WTC11 (cell line): ENCODE measurements around the gene IRAK2. TPM values are rescaled to one million over a fixed set of nuclear protein-coding genes. Genes with fewer than 3 reads are reported as not detected.

Source experiments
- ATAC-seq: fragments of 200-7000 bp; cut with Tn5 transposase; 2 replicates; pipeline ENCODE4 v1.10.0; 2021; ENCODE audit warnings: mild to moderate bottlenecking, moderate library complexity
- CTCF ChIA-PET: fragments of 300-600 bp; sonication (Branson Sonifier 250); formaldehyde crosslinking; loops from one replicate; lab custom pipeline; 2021; ENCODE audit warnings: antibody characterized with exemption; lab: Charles Lee
- POLR2A ChIA-PET: fragments of 350-600 bp; sonication (Branson Sonifier 250); formaldehyde crosslinking; loops from one replicate; lab custom pipeline; 2021; ENCODE audit warnings: antibody characterized with exemption; lab: Charles Lee
- DNase-seq: peaks from one replicate; pipeline ENCODE4 v3.0.0; 2021; ENCODE audit warnings: low spot score
- H3K27ac Mint-ChIP-seq: 2 replicates; pipeline ENCODE4 v1.8.0; 2021; ENCODE audit warnings: mixed read lengths
- H3K27me3 Mint-ChIP-seq: 2 replicates; pipeline ENCODE4 v1.8.0; 2021; ENCODE audit warnings: low read depth, mild to moderate bottlenecking, moderate library complexity, mixed read lengths
- H3K36me3 Mint-ChIP-seq: 2 replicates; pipeline ENCODE4 v1.8.0; 2021; ENCODE audit warnings: mixed read lengths
- H3K4me1 Mint-ChIP-seq: 2 replicates; pipeline ENCODE4 v1.8.0; 2022; ENCODE audit warnings: mixed read lengths
- H3K4me3 Mint-ChIP-seq: 2 replicates; pipeline ENCODE4 v1.8.0; 2021; ENCODE audit warnings: mild to moderate bottlenecking, moderate library complexity, mixed read lengths
- H3K9me3 Mint-ChIP-seq: 2 replicates; pipeline ENCODE4 v1.8.0; 2021; ENCODE audit warnings: mixed read lengths
- EMX1 ChIP-seq: fragments of 250-450 bp; sonication (Bioruptor Pico); IDR thresholded peaks from 2 replicates; pipeline ENCODE4 v1.8.0; 2021; ENCODE audit warnings: mild to moderate bottlenecking
- FOXJ3 ChIP-seq: sonication (generic); formaldehyde crosslinking; IDR thresholded peaks from 2 replicates; pipeline ENCODE4 v1.9.0; 2021; ENCODE audit warnings: missing genetic modification reagents, mild to moderate bottlenecking, borderline replicate concordance
- FOXP1 ChIP-seq: sonication (generic); formaldehyde crosslinking; IDR thresholded peaks from 2 replicates; pipeline ENCODE4 v1.8.0; 2022; ENCODE audit warnings: missing genetic modification reagents, mild to moderate bottlenecking, moderate library complexity, borderline replicate concordance
- NR1H2 ChIP-seq: sonication (generic); formaldehyde crosslinking; IDR thresholded peaks from 2 replicates; pipeline ENCODE4 v1.9.0; 2021; ENCODE audit warnings: mild to moderate bottlenecking, moderate library complexity, missing genetic modification reagents
- NR3C1 ChIP-seq: sonication (generic); formaldehyde crosslinking; conservative IDR thresholded peaks from 2 replicates; pipeline ENCODE4 v1.8.1; 2023; ENCODE audit warnings: low read depth, mild to moderate bottlenecking, missing genetic modification reagents
- RORB ChIP-seq: fragments of 250-450 bp; sonication (Bioruptor Pico); IDR thresholded peaks from 2 replicates; pipeline ENCODE4 v1.9.0; 2021; ENCODE audit warnings: mild to moderate bottlenecking
- TEAD4 ChIP-seq: sonication (generic); formaldehyde crosslinking; IDR thresholded peaks from 2 replicates; pipeline ENCODE4 v1.8.0; 2022; ENCODE audit warnings: mild to moderate bottlenecking, missing genetic modification reagents
- USF2 ChIP-seq: sonication (generic); formaldehyde crosslinking; IDR thresholded peaks from 2 replicates; pipeline ENCODE4 v1.8.1; 2023; ENCODE audit warnings: mild to moderate bottlenecking, missing genetic modification reagents, moderate library complexity
- ZMAT4 ChIP-seq: fragments of 250-450 bp; sonication (Bioruptor Pico); IDR thresholded peaks from 2 replicates; pipeline ENCODE4 v1.9.0; 2021; ENCODE audit warnings: mild to moderate bottlenecking
- ZNF232 ChIP-seq: sonication (generic); formaldehyde crosslinking; IDR thresholded peaks from 2 replicates; pipeline ENCODE4 v1.8.0; 2022; ENCODE audit warnings: mild to moderate bottlenecking, missing genetic modification reagents
- ZNF263 ChIP-seq: sonication (generic); formaldehyde crosslinking; IDR thresholded peaks from 2 replicates; pipeline ENCODE4 v1.8.1; 2022; ENCODE audit warnings: low read depth, mild to moderate bottlenecking, moderate library complexity, missing genetic modification reagents
- ZNF281 ChIP-seq: sonication (generic); formaldehyde crosslinking; IDR thresholded peaks from 2 replicates; pipeline ENCODE4 v1.8.0; 2023; ENCODE audit warnings: mild to moderate bottlenecking, missing genetic modification reagents
- ZNF532 ChIP-seq: fragments of 250-450 bp; sonication (Bioruptor Pico); IDR thresholded peaks from 2 replicates; pipeline ENCODE4 v1.9.0; 2021; ENCODE audit warnings: mild to moderate bottlenecking, borderline replicate concordance
- total RNA-seq: library from RNA; stranded (reverse); gene quantifications from 3 replicates; pipeline ENCODE4 v1.2.3, GENCODE V29; 2021
- TF ChIP-seq, protein P1 (sequence below): sonication (generic); formaldehyde crosslinking; IDR thresholded peaks from 2 replicates; pipeline ENCODE4 v1.8.1; 2023; ENCODE audit warnings: mild to moderate bottlenecking, missing genetic modification reagents
- TF ChIP-seq, protein P2 (sequence below): sonication (generic); formaldehyde crosslinking; IDR thresholded peaks from 2 replicates; pipeline ENCODE4 v1.8.1; 2022; ENCODE audit warnings: missing genetic modification reagents, borderline replicate concordance

The IRAK2 gene
- total RNA-seq, 1 experiment from 2014 or later = 1.4 TPM

- TF ChIP-seq ZNF281 (CRISPR knock-in tag) (no peak), USF2 (CRISPR knock-in tag) (no peak), FOXP1 (CRISPR knock-in tag) (no peak), TEAD4 (CRISPR knock-in tag) (no peak), ZMAT4 (CRISPR knock-in tag) (no peak), ZNF532 (no peak), EMX1 (no peak)
Measured at GRCh38 chr3:10289077-10289476, 124.4 kb downstream of the IRAK2 start (continued).

DNA sequence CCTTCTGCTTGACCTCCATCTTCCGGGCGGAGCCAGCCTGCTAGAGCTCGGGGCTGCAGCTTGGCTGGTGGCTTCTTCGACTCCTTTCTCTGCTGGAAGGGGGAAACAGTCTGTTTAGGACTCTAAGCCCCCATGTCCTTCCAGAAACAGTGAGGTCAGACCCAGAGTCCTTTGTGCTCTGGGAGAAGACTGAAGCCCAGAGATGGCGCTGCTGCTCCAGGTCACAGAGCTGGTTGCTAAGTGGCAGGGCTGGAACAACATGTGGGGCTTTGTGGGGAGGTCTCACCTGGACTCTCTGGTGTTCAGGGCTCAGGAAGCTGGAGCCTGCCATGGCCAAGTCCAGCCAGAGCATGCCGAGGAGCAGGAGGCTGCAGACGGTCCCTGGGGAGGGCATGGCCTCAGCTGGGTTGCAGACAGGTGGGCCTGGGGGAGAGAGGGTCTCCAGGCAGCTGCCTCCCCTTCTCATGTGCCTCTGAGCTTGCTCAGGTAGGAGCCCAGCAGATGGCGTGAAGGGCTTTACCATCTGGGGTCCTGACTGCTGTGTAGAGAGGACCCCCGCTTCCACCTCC is 125.2 kb downstream of the IRAK2 start:
- no peak overlapping the region for H3K4me3 Mint-ChIP-seq
- peaks cover 9% of the 10 kb centered on the region for H3K4me1 Mint-ChIP-seq
- 0 out of 2 replicates have a peak, but pooled peaks cover under 1% of the 10 kb centered on the region for H3K36me3 Mint-ChIP-seq
- no peak for DNase-seq
- H3K9me3 Mint-ChIP-seq = no peaks in the 10 kb centered on the region
- peak; percentile 31 for ATAC-seq
- ChIA-PET CTCF (interaction anchor here (0.8 to 1.7 kb wide), 7 partner anchors 10 to 449 kb away, joined by 3 to 6 read pairs (median 3); no protein-coding TSS in a partner anchor), POLR2A (no interaction called here)
- H3K27me3 Mint-ChIP-seq = no peaks in the 10 kb centered on the region
- H3K27ac Mint-ChIP-seq = no peak overlapping the region
- TF ChIP-seq, protein P1, sequence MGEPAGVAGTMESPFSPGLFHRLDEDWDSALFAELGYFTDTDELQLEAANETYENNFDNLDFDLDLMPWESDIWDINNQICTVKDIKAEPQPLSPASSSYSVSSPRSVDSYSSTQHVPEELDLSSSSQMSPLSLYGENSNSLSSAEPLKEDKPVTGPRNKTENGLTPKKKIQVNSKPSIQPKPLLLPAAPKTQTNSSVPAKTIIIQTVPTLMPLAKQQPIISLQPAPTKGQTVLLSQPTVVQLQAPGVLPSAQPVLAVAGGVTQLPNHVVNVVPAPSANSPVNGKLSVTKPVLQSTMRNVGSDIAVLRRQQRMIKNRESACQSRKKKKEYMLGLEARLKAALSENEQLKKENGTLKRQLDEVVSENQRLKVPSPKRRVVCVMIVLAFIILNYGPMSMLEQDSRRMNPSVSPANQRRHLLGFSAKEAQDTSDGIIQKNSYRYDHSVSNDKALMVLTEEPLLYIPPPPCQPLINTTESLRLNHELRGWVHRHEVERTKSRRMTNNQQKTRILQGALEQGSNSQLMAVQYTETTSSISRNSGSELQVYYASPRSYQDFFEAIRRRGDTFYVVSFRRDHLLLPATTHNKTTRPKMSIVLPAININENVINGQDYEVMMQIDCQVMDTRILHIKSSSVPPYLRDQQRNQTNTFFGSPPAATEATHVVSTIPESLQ (CRISPR knock-in tag) = no peak
- TF ChIP-seq NR3C1 (CRISPR knock-in tag) (no peak), RORB (no peak), FOXJ3 (CRISPR knock-in tag) (no peak), ZNF263 (CRISPR knock-in tag) (no peak), NR1H2 (CRISPR knock-in tag) (no peak), ZNF232 (CRISPR knock-in tag) (no peak)
- TF ChIP-seq, protein P2, sequence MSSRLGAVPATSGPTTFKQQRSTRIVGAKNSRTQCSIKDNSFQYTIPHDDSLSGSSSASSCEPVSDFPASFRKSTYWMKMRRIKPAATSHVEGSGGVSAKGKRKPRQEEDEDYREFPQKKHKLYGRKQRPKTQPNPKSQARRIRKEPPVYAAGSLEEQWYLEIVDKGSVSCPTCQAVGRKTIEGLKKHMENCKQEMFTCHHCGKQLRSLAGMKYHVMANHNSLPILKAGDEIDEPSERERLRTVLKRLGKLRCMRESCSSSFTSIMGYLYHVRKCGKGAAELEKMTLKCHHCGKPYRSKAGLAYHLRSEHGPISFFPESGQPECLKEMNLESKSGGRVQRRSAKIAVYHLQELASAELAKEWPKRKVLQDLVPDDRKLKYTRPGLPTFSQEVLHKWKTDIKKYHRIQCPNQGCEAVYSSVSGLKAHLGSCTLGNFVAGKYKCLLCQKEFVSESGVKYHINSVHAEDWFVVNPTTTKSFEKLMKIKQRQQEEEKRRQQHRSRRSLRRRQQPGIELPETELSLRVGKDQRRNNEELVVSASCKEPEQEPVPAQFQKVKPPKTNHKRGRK (CRISPR knock-in tag) = no peak
